ENCODE results near the gene ICE1. TPM values are rescaled to one million over a fixed set of nuclear protein-coding genes. Genes with fewer than 3 reads are reported as not detected.

The ICE1 gene
- total RNA-seq, 4 donors from 2014 or later = 19.8 to 51.9 (median 25.9) TPM

DNA sequence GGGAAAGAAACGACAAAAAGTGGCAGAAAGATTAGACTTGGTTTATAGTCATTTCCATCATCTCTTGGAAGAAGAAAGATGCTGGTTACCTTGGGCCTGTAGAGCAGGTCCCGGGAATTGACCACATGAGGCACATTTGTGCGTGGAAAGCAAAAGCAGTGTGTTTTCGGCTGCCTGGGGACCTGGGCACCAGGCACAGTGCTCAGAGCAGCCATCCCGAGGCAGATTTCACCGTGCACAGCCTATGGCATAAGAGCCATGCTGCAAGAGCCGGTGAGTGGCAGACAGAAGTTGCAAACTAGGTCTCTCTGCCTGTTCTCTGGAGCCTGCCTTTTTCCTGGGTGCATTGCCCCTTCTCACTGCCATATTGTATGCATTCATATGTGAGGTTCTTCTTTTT lies 77.0 kb downstream of the ICE1 start:
- peaks cover 0 to 10% (median 6%) of the 10 kb centered on the region in 4 donors for H3K4me1 ChIP-seq
- no peak for DNase-seq
- peaks cover 0 to under 1% of the 10 kb centered on the region in 2 donors for H3K9me3 ChIP-seq
- peaks cover 17% of the 10 kb centered on the region for H3K27me3 ChIP-seq
- in situ Hi-C loops (cut with MboI; ENCODE audit: low pct_ligation_motif_present in 1 of 4, low pct_unique_long_range_greater_than_20kb in 1 of 4, low sequenced_read_pairs in 3 of 4) = loop anchor here in 2 of 4 donors (25.0 kb wide), 2 partner anchors 1088 to 1263 kb away; no protein-coding TSS in a partner anchor
- H3K4me3 ChIP-seq = no peak overlapping the region
- no peak overlapping the region for H3K27ac ChIP-seq
- intact Hi-C loops (cut with DNase I; ENCODE audit: low total_unique reads) = no loop called here
- WGBS, 2 donors (ENCODE audit: low coverage in 1 of 2) = 83 to 84% methylated on average over 6 to 7 of the region's 7 CpGs
- TF ChIP-seq POLR2A (IDR thresholded peaks at IDR 0.05) = no peak
- TF ChIP-seq, protein P1, sequence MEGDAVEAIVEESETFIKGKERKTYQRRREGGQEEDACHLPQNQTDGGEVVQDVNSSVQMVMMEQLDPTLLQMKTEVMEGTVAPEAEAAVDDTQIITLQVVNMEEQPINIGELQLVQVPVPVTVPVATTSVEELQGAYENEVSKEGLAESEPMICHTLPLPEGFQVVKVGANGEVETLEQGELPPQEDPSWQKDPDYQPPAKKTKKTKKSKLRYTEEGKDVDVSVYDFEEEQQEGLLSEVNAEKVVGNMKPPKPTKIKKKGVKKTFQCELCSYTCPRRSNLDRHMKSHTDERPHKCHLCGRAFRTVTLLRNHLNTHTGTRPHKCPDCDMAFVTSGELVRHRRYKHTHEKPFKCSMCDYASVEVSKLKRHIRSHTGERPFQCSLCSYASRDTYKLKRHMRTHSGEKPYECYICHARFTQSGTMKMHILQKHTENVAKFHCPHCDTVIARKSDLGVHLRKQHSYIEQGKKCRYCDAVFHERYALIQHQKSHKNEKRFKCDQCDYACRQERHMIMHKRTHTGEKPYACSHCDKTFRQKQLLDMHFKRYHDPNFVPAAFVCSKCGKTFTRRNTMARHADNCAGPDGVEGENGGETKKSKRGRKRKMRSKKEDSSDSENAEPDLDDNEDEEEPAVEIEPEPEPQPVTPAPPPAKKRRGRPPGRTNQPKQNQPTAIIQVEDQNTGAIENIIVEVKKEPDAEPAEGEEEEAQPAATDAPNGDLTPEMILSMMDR (IDR thresholded peaks at IDR 0.05) = no peak
- TF ChIP-seq EP300 (IDR thresholded peaks at IDR 0.05; ENCODE audit: low read depth) = no peak
- TF ChIP-seq POLR2AphosphoS5 (IDR thresholded peaks at IDR 0.05) = no peak
- H3K36me3 ChIP-seq = no peaks in the 10 kb centered on the region

DNA sequence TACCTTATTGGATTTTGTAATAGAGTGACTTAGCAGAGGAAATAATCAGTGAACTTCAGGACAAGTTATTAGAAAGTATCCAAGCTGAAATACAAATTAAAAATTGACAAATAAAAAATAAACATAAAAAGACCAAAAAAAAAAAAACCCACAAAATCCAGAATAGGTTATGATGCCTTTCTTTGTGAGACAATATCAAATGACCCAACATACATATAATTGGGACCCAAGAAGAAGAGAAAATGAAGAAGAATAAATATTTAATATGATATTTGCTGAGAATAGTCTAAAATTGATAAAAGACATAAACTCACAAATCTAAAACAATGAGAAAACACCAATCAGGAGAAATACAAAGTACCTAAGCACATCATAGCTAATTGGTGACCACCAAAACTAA lies 81.8 kb downstream of the ICE1 start:
- TF ChIP-seq, protein P1 (IDR thresholded peaks at IDR 0.05) = no peak
- no peak for TF ChIP-seq POLR2A (IDR thresholded peaks at IDR 0.05)
- TF ChIP-seq POLR2AphosphoS5 (IDR thresholded peaks at IDR 0.05) = no peak
- TF ChIP-seq EP300 (IDR thresholded peaks at IDR 0.05; ENCODE audit: low read depth) = no peak
- Histone ChIP-seq H3K4me1 (no peaks in the 10 kb centered on the region), H3K9me3 (peaks cover 0 to 7% of the 10 kb centered on the region in 2 donors), H3K4me3 (no peak overlapping the region), H3K27ac (no peak overlapping the region), H3K27me3 (no peaks in the 10 kb centered on the region), H3K36me3 (no peaks in the 10 kb centered on the region)
- intact Hi-C loops (cut with DNase I; ENCODE audit: low total_unique reads) = no loop called here
- in situ Hi-C loops (cut with MboI; ENCODE audit: low pct_ligation_motif_present in 1 of 4, low pct_unique_long_range_greater_than_20kb in 1 of 4, low sequenced_read_pairs in 3 of 4) = loop anchor here in 1 of 4 donors (10.0 kb wide), 1 partner anchor 380 kb away; no protein-coding TSS in a partner anchor
- no peak for DNase-seq

DNA sequence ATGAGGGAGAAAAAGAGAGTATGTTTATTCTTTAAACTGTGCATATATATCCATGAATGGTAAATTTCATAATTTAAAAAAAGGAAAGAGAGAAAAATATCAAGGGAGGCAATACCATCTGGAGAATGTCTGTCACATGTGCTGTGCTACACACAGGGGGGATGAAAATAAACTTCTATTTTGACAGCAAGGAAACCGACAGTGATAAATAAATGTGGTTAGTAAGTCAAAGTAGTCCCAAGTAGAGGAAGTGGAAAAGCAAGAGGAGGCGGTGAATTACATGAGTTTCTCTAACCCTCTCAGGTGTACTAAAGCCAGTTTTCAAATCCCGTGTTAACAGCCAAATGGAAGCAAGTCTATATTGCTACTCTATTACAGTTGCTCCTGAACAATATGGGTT lies 83.3 kb downstream of the ICE1 start:
- H3K36me3 ChIP-seq = no peaks in the 10 kb centered on the region
- WGBS, 2 donors (ENCODE audit: low coverage in 1 of 2) = 55 to 62% methylated on average over 3 of the region's 3 CpGs
- H3K9me3 ChIP-seq = peaks cover 0 to 7% of the 10 kb centered on the region in 2 donors
- no peak for DNase-seq
- intact Hi-C loops (cut with DNase I; ENCODE audit: low total_unique reads) (no loop called here), in situ Hi-C loops (cut with MboI; ENCODE audit: low pct_ligation_motif_present in 1 of 4, low pct_unique_long_range_greater_than_20kb in 1 of 4, low sequenced_read_pairs in 3 of 4) (loop anchor here in 1 of 4 donors (10.0 kb wide), 1 partner anchor 379 kb away; no protein-coding TSS in a partner anchor)
- H3K27ac ChIP-seq = no peak overlapping the region
- no peaks in the 10 kb centered on the region for H3K4me1 ChIP-seq
- no peak overlapping the region for H3K4me3 ChIP-seq
- no peaks in the 10 kb centered on the region for H3K27me3 ChIP-seq
- TF ChIP-seq POLR2AphosphoS5 (IDR thresholded peaks at IDR 0.05) = no peak
- no peak for TF ChIP-seq POLR2A (IDR thresholded peaks at IDR 0.05)
- no peak for TF ChIP-seq EP300 (IDR thresholded peaks at IDR 0.05; ENCODE audit: low read depth)
- TF ChIP-seq, protein P1 (IDR thresholded peaks at IDR 0.05) = no peak

DNA sequence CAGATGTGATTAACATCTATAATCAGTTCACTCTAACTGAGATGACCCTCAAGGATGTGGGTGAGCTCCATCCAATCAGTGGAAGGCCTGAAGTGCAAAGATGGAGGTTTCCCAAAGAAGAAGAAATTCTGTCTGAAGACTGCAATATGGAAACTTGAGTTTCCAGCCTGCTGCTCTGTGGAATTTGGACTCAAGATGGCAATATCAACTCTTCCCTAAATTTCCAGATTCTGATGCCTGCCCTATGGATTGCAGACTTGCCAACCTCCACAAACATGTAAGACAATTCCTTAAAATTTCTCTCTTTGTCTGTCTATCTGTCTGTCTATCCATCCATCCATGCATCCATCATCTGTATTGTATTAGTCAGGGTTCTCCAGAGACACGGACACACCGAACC lies 85.9 kb downstream of the ICE1 start:
- intact Hi-C loops (cut with DNase I; ENCODE audit: low total_unique reads) = no loop called here
- no peak for DNase-seq
- WGBS, 2 donors (ENCODE audit: low coverage in 1 of 2) = 87% methylated on average over 2 of the region's 2 CpGs; no CpG with 5 or more reads in 1 of the 2 donors

More for the DNA sequence above, 85.9 kb downstream of the ICE1 start:
- in situ Hi-C loops (cut with MboI; ENCODE audit: low pct_ligation_motif_present in 1 of 4, low pct_unique_long_range_greater_than_20kb in 1 of 4, low sequenced_read_pairs in 3 of 4) = loop anchor here in 1 of 4 donors (10.0 kb wide), 1 partner anchor 376 kb away; no protein-coding TSS in a partner anchor
- H3K4me1 ChIP-seq = no peaks in the 10 kb centered on the region
- H3K9me3 ChIP-seq = peaks cover 0 to 7% of the 10 kb centered on the region in 2 donors
- no peaks in the 10 kb centered on the region for H3K27me3 ChIP-seq
- no peak overlapping the region for H3K27ac ChIP-seq
- H3K36me3 ChIP-seq = no peaks in the 10 kb centered on the region
- TF ChIP-seq POLR2A (IDR thresholded peaks at IDR 0.05) (no peak), EP300 (IDR thresholded peaks at IDR 0.05; ENCODE audit: low read depth) (no peak), POLR2AphosphoS5 (IDR thresholded peaks at IDR 0.05) (no peak)
- TF ChIP-seq, protein P1 (IDR thresholded peaks at IDR 0.05) = no peak
- H3K4me3 ChIP-seq = no peak overlapping the region

Measured in transverse colon (tissue), 4 donors.